SU-DHL-6 (cell line): ENCODE results near the gene AHRR.
"Not testable (repeated sequence)": the region's sequence is repeated elsewhere in the genome, so short reads cannot be mapped to it uniquely, and the experiment has no call there.

ENCODE experiments used
- EZH2phosphoT487 ChIP-seq: fragments of 200-600 bp; sonication (generic), shearing (Covaris generic); conservative IDR thresholded peaks from 2 replicates; pipeline ENCODE4 v1.6.1; 2018; ENCODE audit warnings: mild to moderate bottlenecking, antibody characterized with exemption, low read length, moderate library complexity, mixed read lengths
- TF ChIP-seq, protein P1 (sequence below): fragments of 200-600 bp; sonication (generic); IDR thresholded peaks from one replicate; pipeline ENCODE4 v1.5.1; 2017; ENCODE audit warnings: antibody characterized with exemption, mild to moderate bottlenecking, low read length, moderate library complexity; ENCODE audit not compliant: insufficient read depth, poor library complexity, severe bottlenecking

DNA sequence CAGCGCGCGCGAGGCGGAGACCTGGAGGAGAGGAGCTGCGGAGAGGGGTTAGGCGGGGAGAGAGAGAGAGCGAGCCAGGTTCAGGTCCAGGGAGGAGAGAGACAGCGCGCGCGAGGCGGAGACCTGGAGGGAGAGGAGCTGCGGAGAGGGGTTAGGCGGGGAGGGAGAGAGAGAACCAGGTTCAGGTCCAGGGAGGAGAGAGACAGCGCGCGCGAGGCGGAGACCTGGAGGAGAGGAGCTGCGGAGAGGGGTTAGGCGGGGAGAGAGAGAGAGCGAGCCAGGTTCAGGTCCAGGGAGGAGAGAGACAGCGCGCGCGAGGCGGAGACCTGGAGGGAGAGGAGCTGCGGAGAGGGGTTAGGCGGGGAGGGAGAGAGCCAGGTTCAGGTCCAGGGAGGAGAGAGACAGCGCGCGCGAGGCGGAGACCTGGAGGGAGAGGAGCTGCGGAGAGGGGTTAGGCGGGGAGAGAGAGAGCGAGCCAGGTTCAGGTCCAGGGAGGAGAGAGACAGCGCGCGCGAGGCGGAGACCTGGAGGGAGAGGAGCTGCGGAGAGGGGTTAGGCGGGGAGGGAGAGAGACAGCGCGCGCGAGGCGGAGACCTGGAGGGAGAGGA, 152.8 kb downstream of the AHRR start:
- TF ChIP-seq, protein P1, sequence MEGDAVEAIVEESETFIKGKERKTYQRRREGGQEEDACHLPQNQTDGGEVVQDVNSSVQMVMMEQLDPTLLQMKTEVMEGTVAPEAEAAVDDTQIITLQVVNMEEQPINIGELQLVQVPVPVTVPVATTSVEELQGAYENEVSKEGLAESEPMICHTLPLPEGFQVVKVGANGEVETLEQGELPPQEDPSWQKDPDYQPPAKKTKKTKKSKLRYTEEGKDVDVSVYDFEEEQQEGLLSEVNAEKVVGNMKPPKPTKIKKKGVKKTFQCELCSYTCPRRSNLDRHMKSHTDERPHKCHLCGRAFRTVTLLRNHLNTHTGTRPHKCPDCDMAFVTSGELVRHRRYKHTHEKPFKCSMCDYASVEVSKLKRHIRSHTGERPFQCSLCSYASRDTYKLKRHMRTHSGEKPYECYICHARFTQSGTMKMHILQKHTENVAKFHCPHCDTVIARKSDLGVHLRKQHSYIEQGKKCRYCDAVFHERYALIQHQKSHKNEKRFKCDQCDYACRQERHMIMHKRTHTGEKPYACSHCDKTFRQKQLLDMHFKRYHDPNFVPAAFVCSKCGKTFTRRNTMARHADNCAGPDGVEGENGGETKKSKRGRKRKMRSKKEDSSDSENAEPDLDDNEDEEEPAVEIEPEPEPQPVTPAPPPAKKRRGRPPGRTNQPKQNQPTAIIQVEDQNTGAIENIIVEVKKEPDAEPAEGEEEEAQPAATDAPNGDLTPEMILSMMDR, result not testable (repeated sequence)
- TF ChIP-seq EZH2phosphoT487, result not testable (repeated sequence)
